GM19463 (cell line): ENCODE measurements around the gene EFNA3.

Experiments used
- ATAC-seq: cut with Tn5 transposase; IDR thresholded peaks from one replicate; pipeline ENCODE4 v1.9.1; 2021; ENCODE audit warnings: mild to moderate bottlenecking, moderate library complexity; ENCODE audit not compliant: unreplicated experiment

The EFNA3 gene

DNA sequence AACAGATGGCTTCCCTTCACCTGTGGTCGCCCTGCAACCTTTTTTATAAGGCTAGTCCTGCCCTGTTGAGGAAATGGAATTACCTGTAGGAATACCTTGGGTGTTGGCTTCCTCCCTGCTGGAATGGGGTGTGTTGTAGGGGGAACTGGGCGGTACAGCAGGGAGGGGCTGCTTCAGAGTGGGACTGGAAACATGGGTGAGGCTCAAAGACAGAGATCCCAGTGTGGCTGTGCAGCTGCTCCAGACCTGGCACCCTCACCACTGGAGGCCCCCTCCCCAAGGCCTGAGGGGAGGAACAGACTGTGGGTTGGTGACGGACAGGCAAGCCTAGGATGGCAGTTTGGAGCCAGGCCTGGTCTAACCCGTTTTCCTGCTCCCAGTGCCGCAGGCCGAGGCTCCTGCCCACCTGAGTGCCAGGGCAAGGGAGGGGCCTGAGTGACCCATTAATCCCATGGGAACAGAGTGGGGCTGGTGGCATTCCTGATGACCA is 4.5 kb downstream of the EFNA3 start:
- no peak for ATAC-seq

DNA sequence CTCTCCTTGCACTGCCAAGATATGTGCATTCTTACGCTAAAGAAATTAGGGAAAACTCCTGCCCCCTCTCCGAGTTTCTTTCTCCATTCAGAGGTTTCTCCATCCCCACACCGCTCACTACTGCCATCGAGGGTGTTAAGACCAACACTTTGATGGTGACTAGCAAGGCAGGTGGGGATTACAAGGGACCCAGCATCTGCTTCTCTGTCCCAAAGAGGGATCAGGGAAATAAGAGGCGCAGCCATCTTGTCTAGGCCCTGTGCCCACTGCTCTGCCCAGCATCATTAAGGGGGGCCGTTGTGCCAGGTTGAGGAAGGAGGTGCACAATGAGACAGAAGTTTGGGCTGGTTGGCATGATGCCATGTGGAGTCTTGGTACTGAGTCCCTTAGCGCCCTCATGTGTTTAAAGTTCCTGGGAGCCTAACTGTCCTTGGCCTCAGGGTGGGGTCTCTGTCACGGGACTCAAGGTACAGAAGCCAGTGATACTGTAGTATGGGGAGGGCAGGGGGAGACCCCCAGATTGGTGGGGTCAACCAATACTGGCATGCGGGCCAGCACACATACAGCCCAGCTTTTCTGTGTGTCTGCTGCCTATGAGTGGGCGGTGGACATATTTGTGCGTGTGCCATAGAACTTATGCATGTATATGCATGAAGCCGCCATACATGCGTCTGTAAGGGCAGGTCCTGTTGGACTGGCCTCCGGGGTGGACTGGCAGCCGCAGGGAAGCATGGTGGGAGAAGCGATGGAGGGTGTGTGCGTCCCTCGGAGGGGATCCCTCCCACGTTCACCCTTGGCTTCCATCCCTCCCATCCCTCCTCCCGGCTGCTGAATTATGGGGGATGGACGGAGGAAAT is 5.5 kb downstream of the EFNA3 start:
- ATAC-seq = no peak

DNA sequence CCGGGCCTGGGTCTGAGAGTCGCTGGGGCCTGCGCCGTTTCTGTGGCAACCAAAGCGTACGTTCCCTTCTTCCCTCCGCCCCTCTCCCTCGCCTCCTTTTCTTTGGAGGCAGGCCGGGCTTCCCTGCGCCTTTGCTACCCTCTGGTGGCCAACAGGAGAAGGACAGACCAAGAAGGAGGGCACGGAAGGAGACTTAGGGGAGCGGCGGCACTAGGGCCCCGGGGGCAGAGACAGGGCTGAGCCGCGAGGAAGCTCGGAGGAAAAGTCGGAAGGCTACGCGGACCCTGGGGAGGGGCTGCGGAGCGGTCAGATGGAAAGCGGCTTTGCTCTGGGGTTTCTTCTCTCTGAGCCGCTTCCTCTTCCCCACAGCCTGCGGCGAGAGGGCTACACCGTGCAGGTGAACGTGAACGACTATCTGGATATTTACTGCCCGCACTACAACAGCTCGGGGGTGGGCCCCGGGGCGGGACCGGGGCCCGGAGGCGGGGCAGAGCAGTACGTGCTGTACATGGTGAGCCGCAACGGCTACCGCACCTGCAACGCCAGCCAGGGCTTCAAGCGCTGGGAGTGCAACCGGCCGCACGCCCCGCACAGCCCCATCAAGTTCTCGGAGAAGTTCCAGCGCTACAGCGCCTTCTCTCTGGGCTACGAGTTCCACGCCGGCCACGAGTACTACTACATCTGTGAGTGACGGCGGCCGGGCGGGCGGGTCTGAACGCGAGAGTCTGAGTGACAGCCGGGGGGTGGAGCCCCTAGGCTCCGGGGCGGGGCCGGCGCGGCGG is 6.3 kb downstream of the EFNA3 start:
- peak; percentile 70 for ATAC-seq

DNA sequence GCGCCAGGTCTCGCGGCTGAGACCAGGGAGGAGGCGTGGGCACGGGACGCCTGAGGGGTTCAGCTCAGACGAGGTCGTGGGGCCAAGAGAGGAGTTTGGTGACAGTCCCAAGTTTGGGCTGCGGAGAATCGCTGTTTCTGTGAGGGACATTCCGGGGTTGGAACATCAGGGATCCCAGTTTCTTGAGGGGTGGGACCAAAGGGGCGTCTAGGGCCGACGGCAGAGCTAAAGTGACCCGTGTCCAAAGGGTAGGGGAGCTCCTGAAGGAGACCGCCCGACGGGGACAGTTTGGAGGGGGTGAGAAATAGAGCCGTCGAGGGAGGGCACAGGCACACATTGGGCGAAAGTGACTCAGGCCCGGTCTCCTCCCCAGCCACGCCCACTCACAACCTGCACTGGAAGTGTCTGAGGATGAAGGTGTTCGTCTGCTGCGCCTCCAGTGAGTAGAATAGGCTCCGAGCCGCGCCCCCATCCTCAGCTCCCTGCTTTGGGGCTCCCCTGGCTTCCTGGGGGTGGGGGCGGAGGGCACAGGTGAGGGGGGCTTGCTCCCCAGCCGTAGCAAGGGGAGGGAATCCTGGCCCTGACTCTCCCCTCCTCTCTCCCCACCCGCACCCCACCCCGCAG is 7.0 kb downstream of the EFNA3 start:
- ATAC-seq = no peak

DNA sequence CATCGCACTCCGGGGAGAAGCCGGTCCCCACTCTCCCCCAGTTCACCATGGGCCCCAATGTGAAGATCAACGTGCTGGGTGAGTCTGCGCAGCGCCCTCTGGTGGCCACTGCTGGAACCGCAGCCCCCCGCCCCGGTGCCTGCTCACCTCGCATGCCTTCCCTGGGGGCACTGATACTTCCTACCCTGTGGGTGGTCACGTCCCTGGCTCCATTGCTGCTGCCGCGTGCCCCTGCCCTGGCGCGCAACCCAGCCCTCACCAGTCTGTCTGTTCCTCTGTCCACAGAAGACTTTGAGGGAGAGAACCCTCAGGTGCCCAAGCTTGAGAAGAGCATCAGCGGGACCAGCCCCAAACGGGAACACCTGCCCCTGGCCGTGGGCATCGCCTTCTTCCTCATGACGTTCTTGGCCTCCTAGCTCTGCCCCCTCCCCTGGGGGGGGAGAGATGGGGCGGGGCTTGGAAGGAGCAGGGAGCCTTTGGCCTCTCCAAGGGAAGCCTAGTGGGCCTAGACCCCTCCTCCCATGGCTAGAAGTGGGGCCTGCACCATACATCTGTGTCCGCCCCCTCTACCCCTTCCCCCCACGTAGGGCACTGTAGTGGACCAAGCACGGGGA is 7.6 kb downstream of the EFNA3 start:
- no peak for ATAC-seq

DNA sequence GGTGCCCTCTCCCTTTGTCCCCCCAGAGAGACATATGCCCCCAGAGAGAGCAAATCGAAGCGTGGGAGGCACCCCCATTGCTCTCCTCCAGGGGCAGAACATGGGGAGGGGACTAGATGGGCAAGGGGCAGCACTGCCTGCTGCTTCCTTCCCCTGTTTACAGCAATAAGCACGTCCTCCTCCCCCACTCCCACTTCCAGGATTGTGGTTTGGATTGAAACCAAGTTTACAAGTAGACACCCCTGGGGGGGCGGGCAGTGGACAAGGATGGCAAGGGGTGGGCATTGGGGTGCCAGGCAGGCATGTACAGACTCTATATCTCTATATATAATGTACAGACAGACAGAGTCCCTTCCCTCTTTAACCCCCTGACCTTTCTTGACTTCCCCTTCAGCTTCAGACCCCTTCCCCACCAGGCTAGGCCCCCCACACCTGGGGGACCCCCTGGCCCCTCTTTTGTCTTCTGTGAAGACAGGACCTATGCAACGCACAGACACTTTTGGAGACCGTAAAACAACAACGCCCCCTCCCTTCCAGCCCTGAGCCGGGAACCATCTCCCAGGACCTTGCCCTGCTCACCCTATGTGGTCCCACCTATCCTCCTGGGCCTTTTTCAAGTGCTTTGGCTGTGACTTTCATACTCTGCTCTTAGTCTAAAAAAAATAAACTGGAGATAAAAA is 8.4 kb downstream of the EFNA3 start:
- no peak for ATAC-seq

DNA sequence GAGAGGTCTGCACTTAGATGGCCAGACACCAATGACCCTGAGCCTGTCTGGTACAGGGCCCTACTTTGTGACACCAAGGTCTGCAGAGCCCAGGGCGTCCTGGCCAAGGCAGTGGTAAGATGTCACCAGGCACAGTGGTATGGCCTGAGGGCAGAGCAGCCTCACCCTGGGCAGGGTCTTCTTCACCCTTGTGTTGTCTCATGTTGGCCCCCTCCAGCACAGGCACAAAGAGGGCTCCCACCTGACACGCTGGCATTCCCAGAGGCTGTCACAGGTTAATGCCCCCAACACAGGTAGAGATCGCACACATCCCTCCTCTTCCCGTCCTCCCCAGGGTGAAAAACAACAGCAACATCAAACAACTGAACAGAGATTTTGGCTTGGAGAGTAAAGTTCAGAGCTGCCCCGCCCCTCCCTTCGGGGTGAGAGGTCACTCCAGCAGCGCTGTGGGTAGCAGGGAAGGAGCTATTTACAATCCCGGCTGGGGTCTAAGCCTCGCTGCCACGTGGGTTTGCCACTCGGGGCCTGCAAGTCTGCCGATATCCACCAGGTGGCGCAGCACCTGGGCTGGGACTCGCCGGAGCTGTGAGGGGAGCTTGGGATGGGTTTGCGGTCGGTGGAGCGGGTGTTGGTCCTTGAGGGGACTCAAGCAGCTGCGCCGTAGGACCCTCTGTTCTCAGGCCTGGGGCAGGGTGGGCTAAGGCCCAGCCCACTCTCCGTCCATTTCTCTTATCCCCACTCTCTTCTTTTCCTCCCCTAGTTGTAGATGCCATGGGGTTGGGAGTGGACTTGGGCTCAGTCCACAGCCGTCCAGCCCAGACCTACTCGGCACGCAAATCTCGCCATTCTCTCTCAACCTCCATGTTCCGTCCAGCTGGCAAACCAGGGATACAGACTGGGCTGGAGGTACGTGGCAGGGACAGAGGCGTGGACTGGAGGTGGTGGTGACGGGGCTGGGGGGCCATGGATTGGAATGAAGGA is 12.7 kb downstream of the EFNA3 start:
- ATAC-seq = no peak

DNA sequence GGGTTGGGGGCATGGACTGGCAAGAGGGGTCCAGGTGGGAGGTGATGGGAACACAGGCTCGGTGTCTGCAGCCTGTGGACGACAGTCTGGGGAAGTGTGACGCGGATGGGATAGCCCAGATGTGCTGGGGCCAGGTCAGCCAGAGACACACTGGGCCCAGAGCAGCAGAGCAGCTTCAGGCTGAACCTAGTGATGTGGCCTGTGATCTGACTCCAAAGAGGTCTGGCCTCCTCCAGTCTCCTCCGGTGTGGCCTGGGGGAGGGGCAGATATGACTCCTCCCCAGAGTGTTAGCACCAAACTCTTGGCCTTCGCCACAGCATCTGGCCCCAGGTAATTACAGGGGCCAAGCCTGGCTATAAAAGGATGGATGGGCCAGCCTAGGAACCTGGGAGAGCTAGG is 13.5 kb downstream of the EFNA3 start:
- ATAC-seq = no peak

DNA sequence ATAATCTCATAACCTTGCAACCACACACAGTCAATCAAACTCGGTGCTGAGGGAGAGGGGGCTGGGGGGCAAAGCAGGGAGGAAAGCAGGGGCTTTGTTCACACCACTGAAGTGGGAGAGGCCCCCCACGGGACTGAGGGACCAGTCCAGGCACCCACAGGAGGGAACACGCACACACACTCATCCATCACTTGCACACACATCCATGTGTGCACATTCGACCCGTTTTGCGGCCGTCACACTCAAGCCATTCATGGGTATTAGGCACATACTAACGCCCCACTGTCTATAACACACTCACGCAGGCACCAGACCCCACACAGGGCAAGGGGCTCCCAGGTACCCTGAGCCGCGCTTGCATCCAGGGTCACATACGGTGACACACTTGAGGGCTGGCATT is 14.0 kb downstream of the EFNA3 start:
- no peak for ATAC-seq

DNA sequence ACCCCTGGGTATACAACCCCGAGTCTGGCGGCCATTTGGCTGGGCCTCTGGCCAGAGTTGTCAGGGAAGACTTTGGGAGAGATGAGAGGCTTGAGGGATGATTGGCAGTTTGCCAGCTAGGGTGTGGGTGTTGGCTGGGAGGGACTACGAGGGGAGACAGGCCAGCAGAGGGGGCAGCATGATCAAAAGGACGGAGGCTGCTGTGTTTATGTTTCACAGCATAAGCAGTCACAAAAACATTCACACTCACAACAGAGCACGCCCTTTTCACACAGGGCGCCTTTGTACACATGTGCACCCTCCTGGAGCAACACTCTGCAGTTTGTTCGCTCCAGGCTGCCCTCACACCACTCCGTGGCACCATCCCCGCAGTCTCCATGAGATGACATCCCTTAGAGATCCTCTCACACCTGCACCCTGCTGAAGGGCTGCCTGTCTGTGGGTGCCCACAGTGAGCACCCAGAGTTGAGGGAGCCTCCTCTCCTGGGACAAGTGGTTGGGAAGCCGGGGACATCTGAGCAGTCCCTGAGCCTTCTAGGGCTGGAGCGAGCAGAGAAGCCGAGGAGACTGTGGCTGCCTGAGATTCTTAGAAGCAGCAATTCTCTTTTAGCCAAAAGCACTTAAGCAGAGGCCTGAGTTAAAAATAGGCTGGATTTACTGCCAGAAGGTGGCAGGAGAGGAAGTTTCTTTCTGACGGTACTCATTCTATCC is 15.4 kb downstream of the EFNA3 start:
- ATAC-seq = no peak

DNA sequence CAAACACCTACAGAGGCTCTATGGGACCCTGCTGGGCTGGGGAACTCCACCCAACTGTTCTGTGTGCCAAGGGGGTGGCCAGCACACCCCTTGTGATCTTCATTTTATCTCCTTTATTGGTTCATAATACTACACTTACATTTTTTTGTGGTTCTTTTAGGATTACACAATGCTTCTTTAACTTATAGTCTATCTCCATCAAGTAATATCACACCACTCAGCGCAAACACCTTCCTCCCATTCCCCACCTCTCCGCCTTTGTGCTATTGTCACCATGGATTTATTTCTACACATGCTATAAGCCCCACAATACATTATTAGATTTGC is 15.9 kb downstream of the EFNA3 start:
- ATAC-seq = no peak

DNA sequence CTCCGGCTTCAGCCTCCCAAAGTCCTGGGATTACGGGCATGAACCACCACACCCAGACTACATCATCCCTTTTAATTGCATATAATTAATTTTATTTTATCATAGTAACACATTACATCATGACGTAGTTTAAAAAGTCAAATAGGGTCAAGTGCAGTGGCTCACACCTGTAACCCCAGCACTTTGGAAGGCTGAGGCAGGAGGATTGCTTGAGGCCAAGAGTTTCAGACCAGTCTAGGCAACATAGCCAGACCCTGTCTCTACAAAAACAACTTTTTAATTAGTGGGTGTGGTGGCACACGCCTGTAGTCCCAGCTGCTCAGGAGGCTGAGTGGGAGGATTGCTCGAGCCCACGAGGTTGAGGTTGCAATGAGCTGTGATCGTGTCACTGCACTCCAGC is 20.7 kb downstream of the EFNA3 start:
- no peak for ATAC-seq

DNA sequence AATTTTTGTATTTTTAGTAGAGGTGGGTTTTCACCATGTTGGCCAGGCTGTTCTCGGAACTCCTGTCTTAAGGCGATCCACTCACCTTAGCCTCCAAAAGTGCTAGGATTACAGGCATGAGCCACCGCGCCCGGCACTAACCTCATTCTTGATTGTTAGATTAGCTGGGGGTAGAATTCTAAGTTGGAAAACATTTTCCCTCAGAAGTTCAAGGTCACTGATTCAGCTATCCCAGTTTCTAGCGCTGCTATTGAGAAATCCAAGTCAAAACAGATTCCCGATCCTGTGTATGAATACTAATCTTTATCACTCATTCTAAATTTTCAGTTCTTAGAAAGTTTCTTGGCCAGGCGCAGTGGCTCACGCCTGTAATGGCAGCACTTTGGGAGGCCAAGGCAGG is 24.7 kb downstream of the EFNA3 start:
- ATAC-seq = no peak

DNA sequence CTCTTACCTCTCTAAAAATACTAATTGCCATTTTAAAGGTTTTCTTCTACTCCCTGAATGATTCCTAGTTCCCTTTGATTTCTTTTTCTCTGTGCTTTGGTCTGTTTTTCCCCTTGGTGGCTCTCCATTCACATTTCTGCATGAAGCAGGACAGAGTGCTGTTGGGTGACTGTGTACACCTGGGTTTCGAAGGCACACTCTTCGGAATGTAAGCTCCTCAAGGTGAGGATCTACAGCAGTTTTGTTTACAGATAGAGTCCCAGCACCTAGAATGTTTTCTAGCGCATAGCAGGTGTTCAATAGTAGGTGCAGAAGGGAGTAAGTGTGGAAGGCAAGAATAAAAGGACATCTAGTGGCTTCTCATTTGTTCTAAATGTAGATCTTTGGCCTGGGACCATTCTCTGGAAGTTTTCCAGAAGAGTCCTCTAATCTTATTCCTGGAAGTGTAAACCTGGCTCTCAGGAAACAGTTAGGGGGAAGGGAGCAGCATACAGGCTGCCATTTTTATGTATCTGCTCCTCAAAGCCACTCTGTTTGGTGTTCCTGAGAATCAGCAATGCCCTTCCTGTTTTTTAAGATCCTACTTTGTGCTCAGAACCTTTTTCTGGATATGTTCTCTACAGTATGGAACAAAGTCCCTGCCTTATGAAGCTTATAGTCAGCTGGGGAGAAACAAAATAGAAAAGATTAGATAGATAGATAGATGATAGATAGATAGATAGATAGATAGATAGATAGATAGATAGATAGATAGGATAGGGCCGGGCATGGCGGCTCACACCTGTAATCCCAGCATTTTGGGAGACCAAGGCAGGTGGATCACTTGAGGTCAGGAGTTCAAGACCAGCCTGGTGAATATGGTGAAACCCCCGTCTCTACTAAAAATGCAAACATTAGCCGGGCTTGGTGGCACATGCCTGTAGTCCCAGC is 26.2 kb downstream of the EFNA3 start:
- ATAC-seq = no peak

DNA sequence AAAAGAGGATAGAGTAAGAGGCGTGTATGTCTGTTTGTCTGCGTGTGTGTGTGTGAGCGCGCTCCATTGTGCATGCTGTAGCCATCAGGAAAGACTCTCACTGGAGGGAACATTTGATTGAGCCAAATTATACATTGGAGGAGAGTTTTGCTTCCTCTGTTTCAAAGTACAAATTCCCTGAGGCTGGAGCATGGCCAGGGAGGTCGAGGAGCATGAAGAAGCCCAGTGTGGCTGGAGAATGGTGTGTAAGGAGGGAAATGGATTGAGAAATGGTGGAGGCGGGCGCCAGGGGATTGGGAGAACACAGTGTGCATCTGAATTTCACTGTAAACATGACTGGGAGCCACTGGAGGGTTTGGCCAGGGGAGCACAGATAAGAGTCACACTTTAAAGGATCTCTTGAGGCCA is 27.0 kb downstream of the EFNA3 start:
- ATAC-seq = no peak

DNA sequence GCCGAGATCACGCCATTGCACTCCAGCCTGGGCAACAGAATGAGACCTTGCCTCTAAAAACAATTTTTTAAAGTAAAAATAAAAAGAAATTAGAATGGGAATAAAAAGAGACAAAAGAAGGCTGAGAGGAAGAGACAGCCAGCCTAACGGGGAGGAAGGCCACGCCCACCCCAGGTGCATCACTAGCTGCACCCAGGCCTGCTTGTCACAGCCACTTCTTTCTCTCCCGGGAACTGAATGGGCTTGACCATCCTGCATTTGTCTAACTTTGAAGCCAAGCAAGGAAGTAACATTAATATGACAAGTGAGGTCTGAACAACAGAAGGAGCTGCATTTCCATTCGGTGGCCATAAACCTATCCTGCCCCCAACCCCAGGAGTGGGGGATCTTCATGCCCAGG is 28.2 kb downstream of the EFNA3 start:
- ATAC-seq = no peak

DNA sequence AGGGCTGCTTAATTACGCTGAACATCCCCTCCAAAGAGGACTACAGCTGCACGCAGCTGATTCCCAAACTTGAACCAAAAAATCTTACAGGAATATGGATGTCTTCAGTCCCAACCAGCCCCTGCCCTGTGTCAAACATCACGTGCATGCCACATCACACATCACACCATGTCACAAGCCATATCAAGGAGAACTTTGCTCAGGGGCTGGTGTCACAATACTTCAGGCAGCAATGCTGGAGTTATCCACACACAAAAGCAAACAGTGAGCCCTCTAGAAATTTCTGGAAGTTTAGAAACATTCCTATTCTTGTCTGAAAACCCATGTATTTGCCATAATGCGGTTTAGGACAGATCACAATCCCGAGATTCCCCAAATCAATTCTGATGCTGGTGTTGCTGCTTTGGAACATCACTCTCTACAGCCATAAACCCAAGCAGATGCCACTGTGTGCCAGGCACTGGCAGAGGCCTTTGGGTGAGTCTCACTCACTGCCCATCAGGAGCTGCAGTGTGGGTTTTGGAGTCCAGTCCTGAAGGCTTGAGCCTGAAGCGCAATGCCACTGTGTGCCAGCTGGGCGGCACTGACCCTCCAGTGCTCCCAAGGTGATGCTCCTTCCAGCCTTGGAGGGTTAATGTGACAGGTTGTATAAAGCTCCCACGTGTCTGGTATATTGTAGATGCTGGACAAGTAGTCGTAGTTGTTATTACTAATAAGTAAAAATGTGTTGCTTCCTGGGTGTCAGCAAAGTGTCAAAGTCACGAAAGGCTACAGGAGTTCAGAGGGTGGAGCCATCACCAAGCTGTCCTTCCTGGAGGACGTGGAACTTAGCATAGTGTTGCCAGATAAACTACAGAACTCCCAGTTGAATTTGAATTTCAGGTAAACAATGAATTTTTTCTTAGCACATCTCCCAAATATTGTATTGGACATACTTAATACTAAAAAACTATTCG is 28.9 kb downstream of the EFNA3 start:
- ATAC-seq = no peak
